ENCODE data around the gene ADAM12.

Gene ADAM12

DNA sequence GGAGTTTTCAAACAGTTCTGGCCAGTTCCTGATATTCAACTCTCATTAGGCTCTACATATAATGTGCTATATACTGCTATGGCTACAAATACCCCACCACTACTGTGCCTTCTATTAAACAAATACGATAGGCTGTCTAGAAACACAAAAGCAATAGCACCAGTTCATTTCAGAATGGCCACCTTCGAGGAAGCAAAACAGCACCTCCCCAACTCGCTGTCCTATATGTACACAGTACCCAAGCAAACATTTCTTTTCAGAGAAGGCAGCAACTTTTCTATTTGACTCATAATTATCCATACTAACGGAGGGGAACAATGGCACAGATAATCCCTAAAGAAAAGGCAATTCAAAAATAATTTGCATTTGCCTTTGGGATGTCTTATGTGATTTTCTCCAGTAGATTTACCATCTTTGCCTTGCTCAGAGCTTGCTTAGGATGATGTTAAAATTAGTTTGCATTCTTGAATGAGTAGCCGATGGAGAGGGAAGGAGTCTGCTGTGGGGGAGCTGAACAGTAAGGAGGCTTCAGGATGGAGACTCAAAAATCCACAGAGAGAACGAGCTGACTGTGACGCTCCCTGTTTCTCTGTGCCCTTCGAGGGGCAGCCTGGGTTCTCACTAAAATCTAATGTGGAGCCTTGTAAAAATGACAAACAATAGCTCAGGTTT lies 273.3 kb downstream of the ADAM12 start:
- DNase-seq (ENCODE audit: low read depth) = no peak

DNA sequence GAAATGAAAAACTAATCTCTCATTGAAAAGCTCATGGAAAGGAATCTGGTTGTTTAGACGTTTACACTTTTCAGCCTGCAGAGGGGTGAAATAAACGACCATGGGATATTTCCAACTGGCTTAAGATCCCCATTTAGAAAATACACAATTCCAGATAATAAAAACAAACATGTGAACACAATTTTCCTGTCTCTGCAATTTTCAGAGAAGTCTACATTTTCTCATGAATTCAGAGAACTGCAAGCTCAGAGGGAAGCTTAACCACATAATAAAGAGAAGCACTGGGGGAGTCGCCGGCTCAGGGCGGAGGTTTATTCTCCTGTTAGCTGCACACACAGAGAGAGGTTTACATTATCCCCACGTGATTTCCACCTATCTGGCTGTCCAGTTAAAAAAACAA lies 276.8 kb downstream of the ADAM12 start:
- DNase-seq (ENCODE audit: low read depth) = no peak

DNA sequence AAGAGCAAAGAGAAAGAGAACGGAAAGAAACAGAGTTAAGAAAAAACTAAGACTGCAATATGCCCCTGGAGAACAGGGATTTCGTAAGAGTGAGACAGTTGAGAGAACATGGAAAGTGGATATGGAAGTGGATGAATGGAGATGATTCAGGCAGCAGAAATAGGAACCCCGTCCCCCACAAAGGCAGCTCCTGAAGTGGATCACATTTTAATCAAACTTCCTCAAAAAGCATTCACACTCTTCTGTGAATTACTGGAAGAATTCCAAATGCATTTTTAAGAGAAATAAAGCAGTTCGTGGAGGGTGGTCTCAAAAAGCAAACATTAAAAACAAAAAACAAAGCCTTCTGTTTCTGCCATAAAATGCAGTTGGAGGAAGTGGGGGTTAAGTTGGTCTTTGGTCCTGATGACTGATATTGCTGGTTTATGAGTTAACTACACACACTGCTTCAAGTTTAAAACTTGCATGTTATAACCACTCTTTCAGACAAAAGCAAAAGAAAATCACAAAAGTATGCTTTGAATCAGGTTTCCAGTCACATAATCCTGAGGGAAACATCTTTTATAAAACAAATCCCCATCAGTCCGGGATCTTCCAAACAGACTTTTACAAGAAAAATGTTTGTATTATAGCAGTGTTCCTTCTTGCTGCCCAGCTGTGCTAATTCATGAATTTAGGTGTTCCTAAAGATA lies 277.6 kb downstream of the ADAM12 start:
- DNase-seq (ENCODE audit: low read depth) = no peak

DNA sequence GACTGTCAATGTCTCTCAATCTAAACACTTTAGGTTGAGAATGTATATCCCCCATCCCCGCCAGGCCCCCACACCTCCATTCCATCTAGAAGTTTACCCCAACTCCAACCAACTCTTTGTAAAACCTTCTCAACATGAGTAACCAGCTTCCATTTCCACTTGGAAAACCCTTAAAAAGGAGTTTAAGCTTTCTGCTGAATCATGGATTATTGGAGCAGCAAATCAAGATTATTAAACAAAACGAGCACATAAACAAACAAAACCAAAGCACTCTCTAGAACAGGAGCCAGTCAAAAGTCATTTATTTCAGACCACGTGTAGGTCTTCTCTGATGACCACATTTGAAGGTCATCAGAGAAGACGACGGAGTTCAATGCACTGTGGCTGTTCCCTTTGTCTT lies 278.4 kb downstream of the ADAM12 start:
- DNase-seq (ENCODE audit: low read depth) = no peak

DNA sequence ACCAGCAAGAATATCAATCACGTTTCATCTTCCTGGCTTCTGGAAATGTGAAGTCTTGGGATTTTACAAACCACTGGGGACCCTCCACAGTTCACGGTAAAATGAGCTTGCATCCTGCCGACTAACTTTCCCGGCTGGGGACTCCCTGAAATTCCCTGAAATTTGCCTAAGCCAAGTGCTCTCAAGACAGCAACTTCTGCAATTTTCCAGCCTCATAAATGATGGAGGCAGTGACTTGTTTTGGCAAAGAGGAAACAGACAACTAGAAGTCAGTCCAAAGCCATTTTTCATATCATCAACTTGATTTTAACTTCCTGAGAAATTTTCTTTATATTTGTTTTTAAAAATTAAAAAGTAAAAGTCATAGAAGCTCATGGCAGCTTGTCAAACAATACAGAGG lies 279.6 kb downstream of the ADAM12 start:
- no peak for DNase-seq (ENCODE audit: low read depth)

DNA sequence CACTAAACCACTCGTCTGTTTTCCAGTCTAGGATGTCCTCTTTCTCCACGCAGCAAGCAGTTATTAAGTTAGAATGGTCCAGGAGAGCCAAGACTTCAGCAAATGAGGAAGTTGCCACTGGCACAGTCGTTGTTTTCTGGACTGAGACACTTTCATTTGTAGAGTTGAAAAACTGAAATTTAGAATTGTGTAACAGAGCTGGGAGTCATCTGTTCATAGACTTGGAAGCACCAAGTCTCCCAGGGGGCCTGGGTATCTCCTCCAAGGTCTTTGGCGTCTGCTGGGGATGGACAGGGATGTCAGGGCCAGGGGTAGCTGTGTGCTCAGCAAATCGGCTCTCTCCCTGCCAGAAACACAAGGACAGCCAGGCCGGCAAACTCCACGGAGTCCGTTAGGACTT lies 283.5 kb downstream of the ADAM12 start:
- DNase-seq (ENCODE audit: low read depth) = no peak

DNA sequence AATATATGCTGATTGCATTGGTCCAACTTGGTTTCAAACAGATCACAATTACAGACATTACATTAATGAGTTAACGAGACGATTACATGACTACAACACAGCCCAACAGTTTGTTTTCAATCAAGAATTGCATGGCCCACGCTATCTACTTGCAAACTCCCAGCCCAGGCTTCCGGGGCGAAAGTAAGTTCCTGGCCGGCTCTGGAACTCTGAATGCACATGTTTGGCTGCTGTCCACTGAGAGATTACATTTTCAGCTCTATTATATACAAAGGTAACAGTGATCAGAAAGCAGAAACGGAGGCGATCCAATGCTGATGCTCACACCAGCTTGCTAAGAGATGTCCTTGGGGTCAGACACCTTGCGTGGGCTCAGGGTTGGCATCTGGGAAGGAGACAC lies 285.6 kb downstream of the ADAM12 start:
- DNase-seq (ENCODE audit: low read depth) = no peak

DNA sequence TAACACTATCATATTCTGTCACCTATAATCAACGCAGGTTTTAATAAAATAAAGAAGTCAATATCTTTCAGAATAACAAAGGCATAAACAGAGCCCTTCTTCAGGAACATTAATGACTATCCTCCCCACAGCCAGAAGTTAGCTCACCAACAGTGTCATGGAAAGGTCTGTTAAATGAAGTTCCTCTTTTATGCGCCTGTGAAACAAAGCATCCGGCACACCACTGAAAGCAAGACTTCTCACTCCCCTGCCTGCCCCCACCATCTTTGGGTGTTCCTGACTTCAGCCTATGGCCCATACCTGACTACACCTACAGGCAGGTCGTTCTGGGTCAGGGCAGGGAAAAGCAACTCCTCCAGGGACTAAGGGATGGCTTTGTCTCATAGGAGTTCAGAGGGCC lies 286.5 kb downstream of the ADAM12 start:
- DNase-seq (ENCODE audit: low read depth) = no peak

DNA sequence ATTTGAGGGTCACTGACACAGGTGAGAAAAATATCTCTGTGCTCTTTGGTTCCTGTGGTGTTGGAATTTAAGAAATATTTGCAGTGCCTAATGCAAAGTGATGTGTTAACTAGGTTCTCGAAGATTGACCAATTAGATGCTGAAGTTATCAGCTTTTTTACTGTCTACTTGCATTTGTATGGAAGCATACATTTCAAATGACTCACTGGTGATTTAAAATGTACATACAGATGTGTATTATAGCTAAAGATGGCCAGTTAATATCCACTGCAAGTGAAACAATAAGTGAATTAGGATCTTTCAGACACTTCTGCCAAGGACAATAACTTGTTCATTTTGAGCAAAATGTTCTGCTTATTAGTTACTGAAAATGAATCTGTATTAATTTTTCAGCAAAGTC lies 287.0 kb downstream of the ADAM12 start:
- no peak for DNase-seq (ENCODE audit: low read depth)

DNA sequence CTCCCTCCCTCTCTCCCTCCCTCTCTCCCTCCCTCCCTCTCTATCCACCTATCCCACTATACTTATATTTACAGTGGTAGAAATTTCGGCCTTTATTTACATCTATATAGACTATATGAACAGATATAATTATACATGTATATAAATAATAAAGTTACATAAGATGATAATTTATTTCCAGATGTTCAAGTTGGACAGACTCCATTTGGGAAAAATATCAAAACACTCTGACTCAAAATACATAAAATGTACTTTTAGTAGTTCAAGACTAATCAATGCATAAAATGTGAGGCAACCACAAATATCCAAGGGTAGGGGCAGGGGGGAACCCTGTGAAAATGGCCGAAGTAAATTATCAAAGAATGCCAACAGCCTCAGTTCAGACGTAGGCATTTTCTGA lies 288.9 kb downstream of the ADAM12 start:
- DNase-seq (ENCODE audit: low read depth) = no peak

DNA sequence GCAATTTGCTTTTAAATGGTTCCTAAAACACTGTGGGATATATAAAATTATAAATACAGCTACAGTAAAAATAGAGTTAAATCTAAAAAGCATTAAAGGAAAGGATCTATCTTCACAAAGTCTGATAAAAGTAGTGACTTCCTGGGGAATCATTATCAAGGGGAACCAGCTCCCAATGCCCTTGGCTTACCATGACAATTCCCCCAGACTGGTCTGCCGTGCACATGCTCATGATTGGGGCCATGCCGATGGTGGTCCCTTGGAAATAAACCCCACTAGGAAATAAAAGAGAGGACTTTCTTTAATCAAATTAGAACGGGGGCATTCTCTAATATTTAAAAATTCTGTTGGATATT lies 290.1 kb downstream of the ADAM12 start:
- no peak for DNase-seq (ENCODE audit: low read depth)

DNA sequence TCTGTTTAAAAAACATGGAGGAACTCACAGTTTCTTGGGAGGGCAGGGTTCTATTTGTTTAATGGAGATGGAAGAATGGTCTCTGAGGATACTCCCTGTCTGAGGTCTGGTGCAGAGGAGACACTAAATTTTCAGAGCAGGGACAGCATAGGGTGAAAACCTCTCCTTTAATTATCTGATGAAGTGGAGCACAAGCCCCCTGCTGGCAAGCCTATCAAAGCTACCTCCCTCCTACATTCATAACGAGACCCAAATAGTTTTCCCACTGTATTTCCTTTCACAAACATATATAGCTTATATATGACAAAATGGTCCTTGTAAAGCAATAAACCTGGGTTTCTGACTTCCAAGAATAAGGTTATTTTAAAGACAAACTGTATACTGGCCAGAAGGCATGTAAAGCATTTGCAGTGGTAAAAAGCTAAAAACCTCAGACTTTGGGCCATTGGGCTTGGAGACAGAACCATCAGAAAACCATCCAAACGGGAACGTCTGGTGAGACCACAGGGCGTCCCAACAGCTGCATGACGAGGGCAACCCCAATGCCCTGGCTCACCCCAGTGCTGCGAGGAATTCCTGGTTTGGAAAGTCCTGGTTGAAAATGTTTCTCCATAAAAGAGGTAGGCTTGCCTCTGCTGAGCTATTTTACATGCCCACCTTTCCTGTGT lies 290.6 kb downstream of the ADAM12 start:
- no peak for DNase-seq (ENCODE audit: low read depth)

DNA sequence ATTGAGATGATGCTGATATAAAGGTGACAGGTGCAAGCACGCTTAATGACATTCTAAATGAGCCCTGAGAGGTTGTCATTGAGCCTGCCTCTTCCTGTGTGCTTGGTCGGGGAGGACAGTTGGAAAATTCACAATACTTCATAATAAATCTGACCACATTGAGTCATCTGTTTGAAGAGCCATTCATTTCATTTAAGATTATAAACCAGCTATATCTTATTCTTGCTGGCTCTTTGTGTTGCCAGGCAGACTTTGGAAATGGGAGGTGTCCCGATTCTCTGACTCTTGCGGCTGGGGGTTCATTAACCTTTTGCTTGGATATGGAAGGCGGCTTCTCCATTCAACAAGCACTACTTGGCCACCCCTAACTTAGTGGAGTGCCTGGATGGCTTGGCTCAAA lies 293.7 kb downstream of the ADAM12 start:
- no peak for DNase-seq (ENCODE audit: low read depth)

DNA sequence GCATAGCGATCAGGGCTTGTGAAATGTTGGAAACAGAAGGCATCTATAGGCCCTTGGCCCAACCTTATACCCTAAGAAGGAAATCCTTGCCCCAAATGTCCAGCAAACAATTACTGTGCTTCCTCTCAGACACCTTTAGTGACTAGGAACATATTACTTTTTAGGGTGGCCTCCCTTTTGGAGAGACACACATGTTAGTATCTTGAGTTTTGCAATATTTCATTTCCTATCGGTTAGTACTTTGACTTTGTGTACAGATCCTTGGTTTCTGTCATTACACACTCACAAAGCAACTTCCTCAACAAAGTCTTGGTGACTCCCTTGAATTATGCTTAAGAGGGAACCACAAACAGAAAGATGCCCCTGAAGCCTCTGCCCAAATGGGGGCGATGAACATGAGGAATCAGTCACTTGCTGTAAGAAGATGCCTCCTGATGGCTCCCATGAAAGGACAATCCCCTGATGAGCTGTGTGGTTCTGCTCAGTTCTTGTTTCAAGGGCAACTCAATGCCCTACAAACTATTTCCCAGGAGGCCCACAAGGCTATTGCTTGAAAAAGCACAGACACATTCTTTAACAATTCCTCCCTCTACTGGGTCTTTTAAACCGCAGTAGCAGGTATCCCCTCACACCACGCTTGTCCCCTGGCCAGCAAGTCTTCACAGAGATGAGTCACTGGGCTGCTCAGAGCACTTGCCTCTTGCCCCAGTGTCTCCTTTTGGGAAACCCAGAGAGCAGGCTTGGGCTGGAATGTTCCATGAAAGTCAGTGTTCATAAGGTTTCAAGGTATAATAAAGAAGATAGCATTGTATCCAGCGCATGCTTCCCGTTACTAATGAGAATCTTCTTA lies 295.7 kb downstream of the ADAM12 start:
- no peak for DNase-seq (ENCODE audit: low read depth)

DNA sequence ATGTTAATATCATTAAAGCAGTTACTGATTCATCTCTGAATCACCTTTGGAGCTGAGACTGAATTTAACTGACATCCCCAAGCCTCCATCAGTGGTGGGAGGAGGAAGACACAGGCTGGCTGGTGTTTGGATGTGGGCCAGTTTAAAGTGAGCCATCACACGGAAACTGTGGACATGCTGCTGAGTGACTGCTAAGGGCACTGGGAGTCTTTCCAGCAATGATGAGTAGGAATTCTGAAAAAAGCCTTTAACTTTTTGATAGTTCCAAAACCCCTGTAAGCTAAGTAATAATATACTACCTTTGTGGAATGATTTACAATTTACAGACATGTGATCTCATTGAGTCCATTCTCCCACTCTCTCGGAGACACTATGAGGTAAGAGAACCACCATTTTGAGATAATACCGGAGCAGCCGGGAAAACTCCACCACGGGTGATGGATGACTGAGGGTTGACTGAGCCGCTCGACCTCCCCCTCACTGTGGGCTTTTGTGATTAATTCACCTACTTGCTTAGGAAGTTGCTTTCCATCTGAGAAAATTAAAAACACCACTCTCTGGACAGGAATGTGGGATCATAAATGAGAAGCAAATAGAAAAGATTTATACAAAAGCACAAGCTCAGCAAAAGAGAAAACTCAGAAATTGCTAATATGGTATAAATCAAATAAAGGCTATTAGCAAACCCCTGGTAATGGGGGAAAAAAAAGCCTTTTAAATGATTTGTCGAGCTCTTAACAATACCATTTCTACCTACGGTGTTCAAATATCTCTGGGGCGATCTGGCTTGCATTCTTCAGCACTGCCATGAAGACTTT lies 297.2 kb downstream of the ADAM12 start:
- no peak for DNase-seq (ENCODE audit: low read depth)

DNA sequence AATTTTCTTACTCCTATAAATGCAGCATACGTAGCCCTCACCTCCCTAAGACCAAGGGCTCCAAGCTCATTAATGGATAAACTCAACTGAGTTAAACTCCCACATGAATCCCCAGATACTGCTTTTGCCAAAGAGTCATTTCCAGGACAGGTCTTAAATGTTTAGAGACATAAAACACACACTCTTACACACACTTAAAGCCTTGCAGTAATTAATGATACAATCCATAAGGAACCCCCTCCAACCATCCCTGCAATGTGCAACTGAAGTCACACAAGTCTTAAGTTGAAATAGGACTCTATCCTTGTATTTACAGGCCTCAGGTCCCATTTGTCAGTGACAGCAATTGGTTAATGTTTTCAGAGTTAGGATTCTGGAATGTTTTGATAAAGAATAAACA lies 297.8 kb downstream of the ADAM12 start:
- DNase-seq (ENCODE audit: low read depth) = no peak

DNA sequence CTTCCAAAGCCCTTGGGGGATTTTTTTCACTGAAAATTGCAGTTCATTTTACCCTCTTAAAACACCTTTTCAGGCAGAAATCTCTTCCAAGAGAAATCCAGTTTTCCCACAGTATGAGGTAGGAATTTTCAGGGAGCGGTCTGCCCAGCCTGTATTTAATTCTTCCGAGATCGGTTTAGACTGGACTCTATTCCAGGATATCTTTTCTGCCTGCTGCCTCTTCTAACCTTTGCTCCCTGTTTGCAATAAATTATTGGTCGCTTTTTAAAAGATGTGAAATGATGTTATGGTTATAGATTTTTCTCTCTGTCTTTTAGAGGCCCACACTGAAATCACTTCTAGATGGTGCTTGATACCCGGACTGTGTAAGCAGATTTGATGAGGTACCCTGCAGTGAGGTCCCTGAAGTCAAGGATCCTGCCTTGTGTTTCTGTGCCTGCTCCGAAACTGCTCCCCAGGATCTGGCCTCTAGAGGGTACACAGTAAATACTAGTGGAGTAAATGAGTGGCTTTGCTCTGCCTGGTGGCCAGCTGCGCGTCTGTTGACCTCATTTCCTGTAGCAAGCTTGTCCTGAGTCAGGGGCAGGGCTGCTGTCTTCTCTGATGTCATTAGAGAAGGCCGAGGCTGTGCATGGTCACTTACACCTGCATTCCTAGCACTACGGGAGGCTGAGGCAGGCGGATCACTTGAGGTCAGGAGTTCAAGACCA lies 300.3 kb downstream of the ADAM12 start:
- no peak for DNase-seq (ENCODE audit: low read depth)

DNA sequence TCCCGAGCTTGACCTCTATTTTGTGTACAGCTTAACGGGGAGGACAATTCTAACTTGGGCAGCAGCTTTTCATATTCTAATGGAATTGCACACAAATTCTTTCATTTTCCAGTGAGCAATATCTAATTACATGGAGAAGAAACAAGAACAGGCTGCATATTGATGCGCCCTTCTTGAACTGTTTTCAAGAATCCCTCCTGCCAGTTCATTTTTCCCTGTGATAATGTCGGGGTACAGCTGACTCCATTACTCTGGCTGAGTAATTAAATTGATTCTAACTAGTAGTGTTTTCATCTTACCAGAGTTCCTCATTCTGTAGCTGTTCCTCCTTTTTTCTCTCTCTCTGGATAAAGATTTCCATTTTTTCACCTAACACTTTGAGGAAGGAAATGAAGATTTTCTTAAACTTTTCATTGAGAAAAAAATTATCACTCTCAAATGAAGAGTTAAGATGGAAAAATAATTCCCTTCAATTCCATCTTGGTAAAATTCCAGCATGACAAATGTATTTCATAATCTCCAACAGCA lies 301.1 kb downstream of the ADAM12 start:
- no peak for DNase-seq (ENCODE audit: low read depth)

DNA sequence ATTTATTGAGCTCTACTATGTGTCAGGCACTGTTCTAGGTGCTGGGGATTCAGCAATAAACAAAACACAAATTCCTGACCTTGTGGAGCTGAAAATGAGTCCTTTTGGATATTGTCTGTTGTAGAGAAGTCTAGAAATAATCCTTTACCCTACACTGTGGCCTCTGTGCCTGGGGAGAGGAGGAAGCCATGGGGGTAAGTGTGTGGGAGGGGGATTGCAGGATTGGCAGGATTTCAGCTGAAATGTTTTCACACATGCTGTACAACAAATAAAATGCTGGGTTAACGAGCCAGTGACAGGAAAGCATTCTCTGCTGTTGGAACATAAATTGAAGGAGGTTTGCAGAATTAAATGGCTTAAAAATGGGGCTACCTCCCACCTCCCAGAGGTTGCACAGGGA lies 302.5 kb downstream of the ADAM12 start:
- DNase-seq (ENCODE audit: low read depth) = no peak

DNA sequence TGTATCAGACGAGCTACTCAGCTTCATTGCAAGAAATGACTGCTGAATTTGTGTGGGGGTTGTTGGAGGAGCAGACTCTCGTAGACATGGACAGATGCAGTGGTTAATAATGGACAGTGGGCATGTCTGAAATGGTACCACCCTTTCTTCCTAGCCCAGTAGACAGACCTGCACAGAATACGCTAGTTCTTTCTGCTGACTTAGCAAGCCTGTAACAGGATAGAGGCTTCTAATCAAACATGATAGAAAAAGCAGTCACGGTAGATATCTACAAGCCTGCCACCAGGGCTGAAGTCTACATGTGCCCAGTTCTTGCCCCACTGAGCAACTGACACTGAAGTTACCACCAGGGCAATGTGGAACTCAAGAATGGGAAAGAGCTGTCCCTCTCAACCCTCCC lies 303.9 kb downstream of the ADAM12 start:
- DNase-seq (ENCODE audit: low read depth) = no peak

DNA sequence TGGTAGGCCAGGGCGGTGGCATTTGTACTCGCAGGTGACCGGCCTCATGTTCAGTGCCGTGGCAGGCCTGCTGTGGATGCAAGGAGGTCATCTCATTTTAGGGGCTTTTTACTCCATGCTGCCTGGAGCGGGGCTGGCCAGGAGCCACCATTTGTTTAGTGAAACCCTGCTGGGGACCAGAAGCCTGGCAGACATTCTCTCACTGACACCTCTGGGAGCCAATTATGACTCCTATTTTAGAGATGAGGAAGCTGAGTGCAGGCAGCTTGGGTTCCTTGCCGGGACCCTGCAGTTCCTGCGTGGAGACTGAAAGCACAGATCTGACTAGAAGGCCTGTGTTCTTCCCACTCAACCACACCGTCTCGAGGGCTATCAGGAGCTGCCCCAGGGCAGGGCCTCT lies 305.3 kb downstream of the ADAM12 start:
- DNase-seq (ENCODE audit: low read depth) = no peak
